Transverse colon (tissue), 4 donors: ENCODE data around the gene NKAIN2. TPM values are rescaled to one million over a fixed set of nuclear protein-coding genes. Genes with fewer than 3 reads are reported as not detected.

ENCODE experiments used
- DNase-seq: peaks from one replicate; pipeline ENCODE4 v3.0.0-alpha.2; 2019
- H3K27ac ChIP-seq, 4 donors: fragments of 200-600 bp; sonication (generic); 2 replicates each; pipeline ENCODE4 v1.5.1; 2016 to 2018; ENCODE audit warnings: inconsistent platforms in 4 of 4
- H3K27me3 ChIP-seq: fragments of 200-600 bp; sonication (generic); 2 replicates; pipeline ENCODE4 v1.5.1; 2017; ENCODE audit warnings: inconsistent platforms
- H3K36me3 ChIP-seq, 4 donors: fragments of 200-600 bp; sonication (generic); 2 replicates each; pipeline ENCODE4 v1.5.1; 2017 to 2019; ENCODE audit warnings: inconsistent platforms in 4 of 4
- H3K4me1 ChIP-seq, 4 donors: fragments of 200-600 bp; sonication (generic); 2 replicates each; pipeline ENCODE4 v1.5.1; 2017 to 2020; ENCODE audit warnings: inconsistent platforms in 4 of 4
- H3K4me3 ChIP-seq, 4 donors: fragments of 200-600 bp; sonication (generic); 1 replicate in 1 of 4; 2 replicates in 3 of 4; pipeline versions ENCODE4 v1.5.1 to v1.6.1; 2017 to 2019; ENCODE audit warnings: inconsistent platforms in 4 of 4
- H3K9me3 ChIP-seq, 2 donors: fragments of 200-600 bp; sonication (generic); 2 replicates each; pipeline ENCODE4 v1.5.1; 2017 to 2019; ENCODE audit warnings: inconsistent platforms in 2 of 2
- EP300 ChIP-seq: sonication (generic); formaldehyde crosslinking; IDR thresholded peaks from one replicate; pipeline ENCODE4 v1.6.1; 2017; ENCODE audit warnings: antibody characterized with exemption, low read depth
- POLR2A ChIP-seq: fragments of 450-650 bp; IDR thresholded peaks from one replicate; pipeline ENCODE4 v1.6.1; 2016; ENCODE audit warnings: antibody characterized with exemption, mild to moderate bottlenecking, moderate library complexity
- POLR2AphosphoS5 ChIP-seq, 3 donors: sonication (generic); formaldehyde crosslinking; IDR thresholded peaks; one replicate each; pipeline ENCODE4 v1.6.1; 2016; ENCODE audit warnings: antibody characterized with exemption in 3 of 3
- WGBS, 2 donors: methylation state at CpG; one replicate each; pipeline ENCODE4 v1.1.5; 2018; ENCODE audit warnings: low coverage in 1 of 2; 5-methylcytosine and 5-hydroxymethylcytosine counted together
- in situ Hi-C, 4 donors: fragments of 200-750 bp; cut with MboI; loops; one replicate each; pipeline versions ENCODE4 v1.15.0 to v1.15.1; 2017; ENCODE audit warnings: low sequenced_read_pairs in 3 of 4, low pct_ligation_motif_present in 1 of 4, low pct_unique_long_range_greater_than_20kb in 1 of 4
- intact Hi-C: fragments of 100-400 bp; cut with DNase I; formaldehyde crosslinking; loops from one replicate; pipeline ENCODE4 v1.15.1; 2023; ENCODE audit warnings: low total_unique reads
- total RNA-seq, 4 donors: library from RNA; depleted of rRNA; stranded (reverse); fragments of >200 nt; gene quantifications; one replicate each; pipeline ENCODE4 v1.1.0, GENCODE V29; 2016
- TF ChIP-seq, protein P1 (sequence below), 5 experiments: fragments of 200-600 bp in 3 of 5; fragments of 450-650 bp in 2 of 5; sonication (generic) in 3 of 5; IDR thresholded peaks; 1 replicate in 2 of 5; 2 replicates in 3 of 5; pipeline ENCODE4 v1.5.1; 2016 to 2017; ENCODE audit warnings: antibody characterized with exemption in 5 of 5, inconsistent platforms in 3 of 5, mild to moderate bottlenecking in 2 of 5, moderate library complexity in 1 of 5

The NKAIN2 gene
- total RNA-seq, 4 donors from 2014 or later: 0.32 TPM; not detected in 3

DNA sequence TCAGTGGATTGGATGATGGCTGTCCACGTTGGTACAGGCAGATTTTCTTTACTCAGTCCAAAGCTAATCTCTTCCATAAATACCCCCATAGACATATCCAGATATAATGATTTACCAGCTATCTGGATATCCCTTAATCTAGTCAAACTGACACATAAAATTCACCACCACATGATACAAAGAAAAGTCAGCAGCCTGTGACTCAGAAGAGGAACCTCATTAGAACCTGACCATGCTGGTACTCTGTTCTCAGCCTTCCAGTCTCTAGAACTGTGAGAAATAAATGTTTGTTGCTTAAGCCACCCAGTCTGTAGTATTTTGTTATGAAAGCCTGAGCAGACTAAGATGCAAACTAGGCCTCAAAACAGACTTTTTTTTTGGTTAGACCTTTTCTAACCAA lies 727.3 kb downstream of the NKAIN2 start:
- Histone ChIP-seq H3K27me3 (no peaks in the 10 kb centered on the region), H3K4me1 (no peaks in the 10 kb centered on the region), H3K27ac (no peak overlapping the region), H3K4me3 (no peak overlapping the region), H3K36me3 (no peaks in the 10 kb centered on the region), H3K9me3 (no peaks in the 10 kb centered on the region)
- TF ChIP-seq, protein P1, sequence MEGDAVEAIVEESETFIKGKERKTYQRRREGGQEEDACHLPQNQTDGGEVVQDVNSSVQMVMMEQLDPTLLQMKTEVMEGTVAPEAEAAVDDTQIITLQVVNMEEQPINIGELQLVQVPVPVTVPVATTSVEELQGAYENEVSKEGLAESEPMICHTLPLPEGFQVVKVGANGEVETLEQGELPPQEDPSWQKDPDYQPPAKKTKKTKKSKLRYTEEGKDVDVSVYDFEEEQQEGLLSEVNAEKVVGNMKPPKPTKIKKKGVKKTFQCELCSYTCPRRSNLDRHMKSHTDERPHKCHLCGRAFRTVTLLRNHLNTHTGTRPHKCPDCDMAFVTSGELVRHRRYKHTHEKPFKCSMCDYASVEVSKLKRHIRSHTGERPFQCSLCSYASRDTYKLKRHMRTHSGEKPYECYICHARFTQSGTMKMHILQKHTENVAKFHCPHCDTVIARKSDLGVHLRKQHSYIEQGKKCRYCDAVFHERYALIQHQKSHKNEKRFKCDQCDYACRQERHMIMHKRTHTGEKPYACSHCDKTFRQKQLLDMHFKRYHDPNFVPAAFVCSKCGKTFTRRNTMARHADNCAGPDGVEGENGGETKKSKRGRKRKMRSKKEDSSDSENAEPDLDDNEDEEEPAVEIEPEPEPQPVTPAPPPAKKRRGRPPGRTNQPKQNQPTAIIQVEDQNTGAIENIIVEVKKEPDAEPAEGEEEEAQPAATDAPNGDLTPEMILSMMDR (IDR thresholded peaks at IDR 0.05): no peak
- TF ChIP-seq EP300: no peak
- no peak for TF ChIP-seq POLR2A
- TF ChIP-seq POLR2AphosphoS5 (IDR thresholded peaks at IDR 0.05): no peak
- WGBS, 2 donors: 59% methylated on average over 1 of the region's 1 CpG; no CpG with 5 or more reads in 1 of the 2 donors
- intact Hi-C loops: no loop called here
- DNase-seq: no peak
- in situ Hi-C loops: no loop called here

DNA sequence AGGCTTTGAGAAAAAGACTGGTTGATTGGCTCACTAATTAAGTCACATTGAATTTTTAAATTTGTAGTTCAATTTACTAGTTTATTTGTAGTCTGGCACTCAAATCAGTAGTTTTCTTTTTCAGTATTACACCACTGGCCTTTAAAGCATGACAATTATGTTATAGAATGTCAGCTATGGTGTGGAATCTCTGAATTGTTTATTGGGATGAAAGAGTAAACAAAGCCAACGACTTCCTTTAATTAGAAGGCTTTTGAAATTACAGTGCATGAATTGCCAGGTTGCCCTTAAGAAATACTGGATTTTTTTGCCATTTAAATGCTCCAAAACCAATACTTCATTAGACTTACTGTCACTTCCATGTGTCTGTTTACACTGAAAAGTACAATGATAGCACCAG lies 731.6 kb downstream of the NKAIN2 start:
- Histone ChIP-seq H3K27me3 (no peaks in the 10 kb centered on the region), H3K27ac (no peak overlapping the region), H3K36me3 (no peaks in the 10 kb centered on the region), H3K9me3 (no peaks in the 10 kb centered on the region), H3K4me3 (no peak overlapping the region), H3K4me1 (peaks cover 0 to 5% (median 0%) of the 10 kb centered on the region in 4 donors)
- in situ Hi-C loops (no loop called here), intact Hi-C loops (no loop called here)
- DNase-seq: no peak
- 15 to 22% methylated on average over 1 of the region's 1 CpG for WGBS, 2 donors
- no peak for TF ChIP-seq POLR2AphosphoS5 (IDR thresholded peaks at IDR 0.05)
- TF ChIP-seq EP300: no peak
- TF ChIP-seq POLR2A: no peak
- TF ChIP-seq, protein P1 (IDR thresholded peaks at IDR 0.05): no peak

DNA sequence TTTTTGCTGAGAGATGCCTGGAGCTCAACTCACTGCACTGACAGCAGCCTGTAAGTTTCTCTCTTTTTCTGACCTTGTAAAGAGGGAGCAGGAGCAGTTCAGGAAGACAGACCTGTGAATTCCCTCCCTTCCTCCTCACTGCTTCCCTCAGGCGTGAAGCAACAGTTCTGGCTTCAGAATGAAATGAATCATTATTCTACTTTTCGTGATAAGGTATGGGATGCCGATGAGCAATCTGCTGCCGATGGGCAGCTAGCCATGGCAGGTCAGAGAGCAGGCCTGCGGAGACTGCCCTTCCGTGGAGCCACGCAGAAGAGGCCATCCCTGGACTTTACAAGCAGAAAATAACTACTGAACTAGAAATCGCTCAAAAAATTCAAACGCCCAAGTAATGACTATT lies 732.1 kb downstream of the NKAIN2 start:
- Histone ChIP-seq H3K4me3 (no peak overlapping the region), H3K9me3 (no peaks in the 10 kb centered on the region), H3K27me3 (no peaks in the 10 kb centered on the region), H3K36me3 (no peaks in the 10 kb centered on the region), H3K27ac (no peak overlapping the region), H3K4me1 (peaks cover 0 to 5% (median 0%) of the 10 kb centered on the region in 4 donors)
- 86% methylated on average over 9 of the region's 9 CpGs for WGBS, 2 donors
- TF ChIP-seq POLR2AphosphoS5 (IDR thresholded peaks at IDR 0.05): no peak
- TF ChIP-seq, protein P1 (IDR thresholded peaks at IDR 0.05): no peak
- intact Hi-C loops (no loop called here), in situ Hi-C loops (no loop called here)
- no peak for DNase-seq

DNA sequence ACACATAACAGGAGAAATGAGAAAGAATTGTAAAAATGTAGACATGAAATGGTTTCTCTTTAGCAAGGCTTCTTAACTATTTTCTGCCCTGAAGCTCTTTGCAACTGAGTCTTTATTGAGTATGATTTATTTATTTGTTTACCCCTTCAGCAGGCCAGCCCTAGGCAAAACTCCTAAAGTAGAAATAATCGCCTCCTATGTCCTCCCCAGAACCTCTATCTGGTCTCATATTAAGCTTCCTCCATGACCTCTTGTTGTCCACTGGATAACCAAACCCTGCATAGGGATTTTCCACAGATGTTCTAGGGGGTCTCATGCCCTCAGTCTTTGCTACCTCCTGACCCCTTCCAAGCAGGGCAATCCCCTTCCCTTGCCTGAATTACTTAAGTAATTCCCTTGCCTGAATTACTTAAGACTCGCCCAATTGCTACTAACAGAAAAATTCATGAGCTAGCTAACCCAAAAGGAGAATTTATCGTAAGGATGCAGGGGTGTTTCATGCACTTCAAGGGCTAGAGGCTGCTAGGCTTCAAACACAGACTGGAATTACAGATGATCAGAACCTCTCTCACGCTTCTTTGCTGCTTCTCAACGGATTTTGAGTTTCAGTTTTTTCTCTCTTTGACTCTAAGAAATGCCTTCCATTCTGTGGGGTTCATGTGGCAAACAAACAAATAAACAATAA lies 732.6 kb downstream of the NKAIN2 start:
- no peaks in the 10 kb centered on the region for H3K36me3 ChIP-seq
- peaks cover 0 to 5% (median 0%) of the 10 kb centered on the region in 4 donors for H3K4me1 ChIP-seq
- H3K27ac ChIP-seq: no peak overlapping the region
- DNase-seq: no peak
- no peak overlapping the region for H3K4me3 ChIP-seq
- WGBS, 2 donors: 65 to 86% methylated on average over 5 of the region's 5 CpGs
- no peaks in the 10 kb centered on the region for H3K27me3 ChIP-seq
- in situ Hi-C loops (no loop called here), intact Hi-C loops (no loop called here)
- no peaks in the 10 kb centered on the region for H3K9me3 ChIP-seq
- TF ChIP-seq POLR2AphosphoS5 (IDR thresholded peaks at IDR 0.05) (no peak), POLR2A (no peak), EP300 (no peak)
- TF ChIP-seq, protein P1 (IDR thresholded peaks at IDR 0.05): no peak
